ENCODE data around the gene PREB. TPM values are rescaled to one million over a fixed set of nuclear protein-coding genes. Genes with fewer than 3 reads are reported as not detected.
A peak's percentile ranks its signal among the peaks of the same experiment; 100 is the strongest.

The PREB gene
- total and polyA plus RNA-seq, 2 of the 13 experiments (the other 11 are each of a cell fraction or from before 2014, with no cell fraction given), result 112 to 192 TPM

- TF ChIP-seq ZNF703 (CRISPR knock-in tag; IDR thresholded peaks at IDR 0.05; ENCODE audit: borderline replicate concordance) (no peak), RERE (CRISPR knock-in tag; IDR thresholded peaks at IDR 0.05; ENCODE audit: low read depth) (no peak; the same call in 1 of the 2 replicates), KAT8 (CRISPR knock-in tag; IDR thresholded peaks at IDR 0.05) (peak; percentile 6; the same call in 1 of the 2 replicates), POLR2G (IDR thresholded peaks at IDR 0.05; ENCODE audit: low read depth, low read length) (peak; percentile 68), DMAP1 (CRISPR knock-in tag; IDR thresholded peaks at IDR 0.05) (peak; percentile 49), ZNF709 (CRISPR knock-in tag; IDR thresholded peaks at IDR 0.05) (peak; percentile 21; the same call in 1 of the 2 replicates), HNF4G (IDR thresholded peaks at IDR 0.05; ENCODE audit: borderline replicate concordance, low read depth, low read length) (no peak), HNF4G (CRISPR knock-in tag; IDR thresholded peaks at IDR 0.05; ENCODE audit: borderline replicate concordance, low read depth) (no peak), ASH2L (IDR thresholded peaks at IDR 0.05; ENCODE audit: insufficient read length, low read depth, low read length) (peak; percentile 41), ZNF256 (CRISPR knock-in tag; conservative IDR thresholded peaks at IDR 0.05) (0 out of 2 replicates have a peak, but pooled peaks have one; percentile 24), DRAP1 (CRISPR knock-in tag; IDR thresholded peaks at IDR 0.05) (peak; percentile 93), ZNF597 (CRISPR knock-in tag; IDR thresholded peaks at IDR 0.05) (no peak), MLLT10 (CRISPR knock-in tag; IDR thresholded peaks at IDR 0.05) (no peak), ZZZ3 (CRISPR knock-in tag; IDR thresholded peaks at IDR 0.05; ENCODE audit: borderline replicate concordance) (no peak), ZFP1 (CRISPR knock-in tag; IDR thresholded peaks at IDR 0.05) (no peak), ZHX1 (CRISPR knock-in tag; IDR thresholded peaks at IDR 0.05; ENCODE audit: low read depth) (peak; percentile 10; the same call in 1 of the 2 replicates), PLSCR1 (CRISPR knock-in tag; IDR thresholded peaks at IDR 0.05; ENCODE audit: borderline replicate concordance) (no peak), TGIF2 (CRISPR knock-in tag; IDR thresholded peaks at IDR 0.05) (no peak; the same call in 1 of the 2 replicates), KAT7 (CRISPR knock-in tag; IDR thresholded peaks at IDR 0.05; ENCODE audit: borderline replicate concordance) (peak; percentile 78; the same call in 1 of the 2 replicates)
Measured at GRCh38 chr2:27086724-27087593, 47.5 kb downstream of the PREB start, which contains the start of gene KHK (continued).

All from HepG2 (cell line).